NCI-H774 (cell line): ENCODE results near the gene IGF2BP3.
"Not testable (repeated sequence)": the region's sequence is repeated elsewhere in the genome, so short reads cannot be mapped to it uniquely, and the experiment has no call there.

Experiments
- DNase-seq: peaks from one replicate; lab custom pipeline; 2025; lab: John Stamatoyannopoulos, UW

The IGF2BP3 gene

DNA sequence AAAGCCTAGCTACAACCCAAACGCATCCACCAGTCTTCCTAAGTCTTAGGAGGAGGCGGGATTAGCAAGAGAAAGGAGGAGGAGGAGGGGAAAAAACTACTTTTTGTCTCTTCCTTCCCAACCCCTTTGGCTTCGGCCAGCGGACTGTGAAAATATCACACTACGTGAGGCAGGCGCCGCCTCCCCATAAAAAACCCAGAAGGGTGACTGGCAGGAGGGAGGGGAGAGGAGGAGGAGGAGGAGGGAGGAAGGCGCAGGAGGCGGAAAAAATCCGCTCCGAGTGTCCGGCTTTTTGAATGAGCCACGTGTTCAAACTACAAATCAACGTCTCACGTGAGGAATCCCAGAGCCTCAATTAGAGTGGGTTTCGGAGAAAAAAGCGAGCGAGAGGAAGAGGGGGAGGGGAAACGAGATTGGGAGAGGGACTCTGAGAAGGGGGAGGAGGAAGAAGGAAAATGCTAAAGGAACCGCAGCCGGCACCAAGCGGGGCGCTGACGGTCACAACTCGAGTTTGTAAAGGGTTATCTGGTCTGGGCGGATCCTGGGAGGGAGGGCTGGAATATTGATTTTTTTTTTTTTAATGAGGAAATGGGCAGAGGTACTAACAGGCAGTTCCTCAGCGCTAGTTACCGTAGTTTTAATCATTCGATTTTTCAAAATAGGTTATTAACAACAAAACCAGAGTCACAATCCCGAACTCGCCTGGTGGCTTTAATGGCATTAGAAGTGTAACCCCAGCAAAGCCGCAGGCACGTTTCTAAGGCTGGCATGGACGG lies at the start of gene IGF2BP3:
TSS of gene IGF2BP3 (minus strand) at position 162 of the 776 bp plus-strand sequence. CDS start 381 bp downstream, outside the sequence.
- DNase-seq, result peak; percentile 81

DNA sequence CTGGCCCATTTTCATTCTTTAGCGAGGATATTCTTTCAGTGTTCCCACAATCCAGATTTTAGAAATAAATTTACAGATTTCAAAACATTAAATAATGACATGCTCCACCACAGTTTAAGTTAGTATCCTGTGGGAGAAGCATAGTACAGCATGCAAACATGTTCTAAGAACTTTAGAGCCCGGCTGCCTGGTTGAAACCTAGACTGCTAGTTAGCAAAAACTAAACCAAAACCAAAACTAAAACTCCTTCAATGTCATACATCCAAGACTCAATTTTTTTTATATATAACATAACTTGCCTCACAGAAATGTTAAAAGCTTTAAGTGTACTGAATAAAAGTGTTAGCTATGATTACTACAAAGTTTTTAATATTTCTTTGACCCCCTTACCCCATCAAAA lies 44.5 kb upstream of the IGF2BP3 start:
- no peak for DNase-seq

DNA sequence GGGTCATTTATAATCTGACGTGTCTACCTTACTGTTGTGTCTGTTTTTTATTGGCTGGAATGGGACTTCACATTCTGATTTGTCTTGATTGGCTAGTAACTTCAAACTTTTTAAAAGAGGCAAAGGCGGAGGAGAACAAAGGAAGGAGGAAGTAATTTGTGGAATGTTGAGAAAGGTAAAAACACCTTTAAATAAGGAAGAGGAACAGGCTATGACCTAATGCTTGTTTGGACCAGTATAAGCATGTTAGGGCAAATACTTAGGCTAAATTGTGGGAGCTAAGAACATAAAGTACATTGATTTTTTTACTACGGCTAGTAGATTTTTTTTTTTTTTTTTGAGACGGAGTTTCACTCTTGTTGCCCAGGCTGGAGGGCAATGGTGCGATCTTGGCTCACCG lies 43.5 kb upstream of the IGF2BP3 start:
- not testable (repeated sequence) for DNase-seq

DNA sequence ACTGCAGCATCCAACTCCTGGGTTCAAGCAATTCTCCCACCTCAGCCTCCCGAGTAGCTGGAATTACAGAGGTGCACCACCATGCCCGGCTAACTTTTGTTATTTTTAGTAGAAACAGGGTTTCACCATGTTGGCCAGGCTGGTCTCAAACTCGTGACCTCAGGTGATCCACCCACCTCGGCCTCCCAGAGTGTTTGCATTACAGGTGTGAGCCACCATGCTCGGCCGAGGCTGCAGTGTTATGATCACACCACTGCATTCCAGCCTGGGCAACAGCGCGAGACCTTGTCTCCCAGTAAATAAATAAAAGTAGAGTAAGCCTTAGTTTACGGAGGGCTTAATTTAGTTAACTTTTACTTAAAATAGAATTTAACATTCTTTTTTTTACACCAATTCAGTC lies 23.7 kb upstream of the IGF2BP3 start:
- DNase-seq, result no peak

DNA sequence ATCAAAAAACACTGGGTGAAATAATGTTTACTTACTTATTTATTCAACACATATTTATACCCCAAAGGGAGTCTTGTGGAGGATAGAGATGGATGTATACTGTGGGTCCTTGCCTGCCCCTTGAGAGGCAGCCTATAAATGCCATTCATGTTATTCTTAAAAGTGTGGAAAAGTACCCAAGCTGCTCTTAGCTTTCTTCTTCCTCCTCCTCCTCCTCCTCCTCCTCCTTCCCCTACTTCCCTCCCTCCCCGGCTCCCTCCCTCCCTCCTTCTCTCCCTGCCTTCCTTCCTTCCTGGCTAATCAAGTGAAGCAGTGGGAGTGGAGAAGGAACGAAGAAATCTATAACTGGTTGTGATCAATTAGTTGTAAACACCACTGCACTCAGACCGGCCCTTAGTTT lies 21.2 kb upstream of the IGF2BP3 start:
- no peak for DNase-seq

DNA sequence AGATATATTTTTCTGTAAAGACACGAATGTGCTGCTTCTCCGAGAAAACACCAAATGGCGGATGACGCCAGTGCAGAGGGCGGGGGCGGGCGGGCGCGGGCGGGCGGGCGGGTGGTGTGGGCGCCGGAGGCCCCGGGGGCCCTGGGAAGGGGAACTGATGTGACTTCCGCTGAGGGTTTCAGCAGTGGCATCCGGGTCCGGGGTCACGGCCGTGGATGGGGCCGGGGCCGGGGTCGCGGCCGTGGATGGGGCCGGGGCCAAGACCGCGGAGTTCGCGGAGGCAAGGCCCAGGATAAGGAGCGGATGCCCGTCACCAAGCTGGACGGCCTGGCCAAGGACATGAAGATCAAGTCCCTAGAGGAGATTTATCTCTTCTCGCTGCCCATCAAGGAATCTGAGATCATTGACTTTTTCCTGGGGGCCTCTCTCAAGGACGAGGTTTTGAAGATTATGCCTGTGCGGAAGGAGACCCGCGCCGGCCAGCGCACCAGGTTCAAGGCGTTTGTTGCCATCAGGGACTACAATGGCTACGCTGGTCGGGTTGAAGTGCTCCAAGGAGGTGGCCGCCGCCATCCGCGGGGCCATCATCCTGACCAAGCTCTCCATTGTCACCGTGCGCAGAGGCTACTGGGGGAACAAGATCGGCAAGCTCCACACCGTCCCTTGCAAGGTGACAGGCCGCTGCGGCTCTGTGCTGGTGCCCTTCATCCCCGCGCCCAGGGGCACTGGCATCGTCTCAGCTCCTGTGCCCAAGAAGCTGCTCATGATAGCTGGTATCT lies 20.3 kb upstream of the IGF2BP3 start:
- no peak for DNase-seq

DNA sequence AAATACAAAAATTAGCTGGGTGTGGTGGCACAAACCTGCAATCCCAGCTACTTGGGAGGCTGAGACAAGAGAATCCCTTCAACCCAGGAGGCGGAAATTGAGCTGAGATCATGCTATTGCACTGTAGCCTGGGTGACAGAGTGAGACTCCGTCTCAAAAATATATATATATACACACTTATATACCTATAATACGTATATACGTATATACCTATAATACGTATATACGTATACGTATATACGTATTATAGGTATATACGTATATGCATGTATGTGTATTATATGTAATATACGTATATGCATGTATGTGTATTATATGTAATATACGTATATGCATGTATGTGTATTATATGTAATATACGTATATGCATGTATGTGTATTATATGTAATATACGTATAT lies 18.4 kb upstream of the IGF2BP3 start:
- DNase-seq, result not testable (repeated sequence)

DNA sequence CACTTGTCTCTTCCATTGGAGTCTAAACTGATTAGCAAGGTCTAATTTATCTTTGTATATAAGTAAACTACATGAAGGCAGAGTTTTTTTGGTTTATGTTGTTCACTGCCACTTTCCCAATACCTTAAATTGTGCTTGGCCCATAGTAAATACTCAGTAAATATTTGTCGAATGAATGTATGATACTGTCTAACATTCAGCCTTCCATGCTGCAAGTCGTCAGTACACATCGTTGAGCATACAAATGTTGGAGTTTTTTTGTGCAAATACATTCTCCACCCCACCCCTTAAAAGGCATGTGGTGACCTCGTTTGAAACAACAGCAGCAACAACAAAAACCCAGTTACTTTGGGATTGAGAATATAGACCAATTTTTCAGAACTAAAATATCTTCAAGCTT lies 17.4 kb upstream of the IGF2BP3 start:
- DNase-seq, result no peak

DNA sequence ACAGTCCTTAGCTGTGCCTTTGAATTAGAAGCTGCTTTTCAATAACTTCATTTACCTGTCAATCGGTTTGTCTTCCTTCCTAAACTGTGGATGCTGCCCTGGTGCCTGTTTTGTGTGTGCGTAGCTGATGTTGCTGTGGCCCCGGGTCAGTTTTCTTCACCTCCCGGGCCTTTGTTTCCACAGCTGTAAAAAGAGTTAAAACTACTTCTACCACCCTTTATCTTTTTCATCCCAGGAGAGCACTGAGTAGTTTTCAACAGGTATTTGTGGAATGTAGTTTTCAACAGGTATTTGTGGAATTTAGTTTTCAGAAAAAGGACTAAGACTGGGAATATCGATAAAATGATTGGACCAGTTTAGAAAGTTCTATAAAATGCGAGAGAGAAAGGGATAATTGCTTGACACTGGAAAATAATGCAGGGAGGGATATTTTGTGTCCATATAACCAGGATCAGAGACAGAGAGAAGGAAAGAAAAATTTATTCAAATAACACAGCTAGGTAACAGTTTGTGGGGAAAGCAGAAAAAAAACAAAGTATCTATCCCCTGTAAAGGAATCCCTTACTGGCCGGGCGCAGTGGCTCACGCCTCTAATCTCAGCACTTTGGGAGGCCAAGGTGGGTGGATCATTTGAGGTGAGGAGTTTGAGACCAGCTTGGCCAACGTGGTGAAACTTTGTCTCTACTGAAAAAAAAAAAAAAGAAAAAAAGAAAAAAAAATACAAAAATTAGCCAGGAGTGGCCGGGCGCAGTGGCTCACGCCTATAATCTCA lies 15.9 kb upstream of the IGF2BP3 start:
- no peak for DNase-seq

DNA sequence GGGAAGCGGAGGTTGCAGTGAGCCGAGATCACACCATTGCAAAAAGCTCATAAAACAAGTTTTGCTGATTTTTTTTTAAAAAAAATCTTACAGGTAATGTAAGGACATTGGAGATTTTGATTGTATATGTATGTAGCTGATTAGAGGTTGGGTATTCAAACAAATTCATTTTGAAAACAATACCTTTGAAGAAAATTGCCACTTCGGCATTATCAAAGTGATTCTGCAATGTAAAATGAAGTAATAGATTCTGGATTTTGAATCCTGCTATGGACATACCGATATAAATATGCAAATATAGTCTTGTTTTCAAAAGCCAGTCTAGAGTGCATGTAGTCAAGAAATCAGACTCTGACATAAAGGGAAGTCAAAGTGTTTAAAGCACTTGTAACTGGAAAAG lies 12.4 kb upstream of the IGF2BP3 start:
- DNase-seq, result no peak

DNA sequence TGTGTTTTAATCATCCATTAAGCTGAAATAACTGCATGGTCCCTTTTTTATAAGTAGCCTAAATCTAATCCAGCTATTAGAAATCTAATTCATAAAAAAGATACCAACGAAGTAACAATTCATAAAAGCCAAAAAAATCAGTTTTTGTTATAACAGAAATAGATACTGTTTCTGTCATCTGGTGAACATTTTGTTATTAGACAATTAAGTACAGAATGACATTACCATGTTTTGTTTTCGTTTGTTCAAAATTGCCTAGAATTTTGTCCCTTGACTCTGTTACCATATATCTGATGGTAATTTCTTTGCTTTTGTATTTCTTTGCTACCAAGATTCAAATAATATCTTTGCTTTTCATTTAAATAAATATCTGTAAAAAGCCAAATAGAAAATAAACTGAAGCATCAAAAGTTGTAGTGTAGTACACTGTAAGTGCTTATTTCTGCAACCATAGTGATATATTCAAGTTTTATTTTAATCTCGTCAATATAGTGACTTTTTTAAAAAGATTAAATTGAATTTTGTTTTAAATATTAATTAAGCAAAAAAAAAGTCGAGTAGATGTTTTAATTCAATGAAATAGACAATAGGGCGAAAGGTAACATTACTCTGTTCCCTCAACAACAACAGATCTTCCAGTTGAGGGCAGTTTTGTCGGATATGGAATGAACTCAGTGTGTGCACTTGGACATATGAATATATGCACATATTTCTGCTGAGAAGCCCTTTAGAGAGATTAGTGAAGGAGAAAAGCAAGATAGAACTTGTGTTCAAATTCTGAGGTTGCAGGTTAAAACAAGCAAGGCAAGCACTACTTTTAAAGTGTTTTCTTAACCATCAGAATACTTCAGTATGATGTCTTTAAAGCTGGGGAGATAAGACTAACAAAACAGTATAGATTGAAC lies 7.9 kb upstream of the IGF2BP3 start:
- DNase-seq, result no peak

DNA sequence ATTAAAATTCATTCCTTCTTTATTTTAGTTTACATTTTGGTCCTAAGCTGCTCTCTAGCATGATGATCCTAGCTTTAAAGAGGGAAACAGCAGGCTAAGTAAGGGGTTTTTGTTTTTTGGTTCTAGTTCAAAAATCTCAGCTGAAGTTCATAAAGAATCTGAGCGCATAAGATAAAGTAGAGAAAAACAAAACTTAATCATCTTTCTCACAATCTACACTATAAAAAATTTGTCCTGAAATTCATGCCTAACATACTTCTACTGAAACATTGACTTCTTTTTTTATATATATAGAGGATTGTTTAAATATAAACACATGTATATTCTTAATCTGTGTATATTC lies 6.8 kb upstream of the IGF2BP3 start:
- no peak for DNase-seq

DNA sequence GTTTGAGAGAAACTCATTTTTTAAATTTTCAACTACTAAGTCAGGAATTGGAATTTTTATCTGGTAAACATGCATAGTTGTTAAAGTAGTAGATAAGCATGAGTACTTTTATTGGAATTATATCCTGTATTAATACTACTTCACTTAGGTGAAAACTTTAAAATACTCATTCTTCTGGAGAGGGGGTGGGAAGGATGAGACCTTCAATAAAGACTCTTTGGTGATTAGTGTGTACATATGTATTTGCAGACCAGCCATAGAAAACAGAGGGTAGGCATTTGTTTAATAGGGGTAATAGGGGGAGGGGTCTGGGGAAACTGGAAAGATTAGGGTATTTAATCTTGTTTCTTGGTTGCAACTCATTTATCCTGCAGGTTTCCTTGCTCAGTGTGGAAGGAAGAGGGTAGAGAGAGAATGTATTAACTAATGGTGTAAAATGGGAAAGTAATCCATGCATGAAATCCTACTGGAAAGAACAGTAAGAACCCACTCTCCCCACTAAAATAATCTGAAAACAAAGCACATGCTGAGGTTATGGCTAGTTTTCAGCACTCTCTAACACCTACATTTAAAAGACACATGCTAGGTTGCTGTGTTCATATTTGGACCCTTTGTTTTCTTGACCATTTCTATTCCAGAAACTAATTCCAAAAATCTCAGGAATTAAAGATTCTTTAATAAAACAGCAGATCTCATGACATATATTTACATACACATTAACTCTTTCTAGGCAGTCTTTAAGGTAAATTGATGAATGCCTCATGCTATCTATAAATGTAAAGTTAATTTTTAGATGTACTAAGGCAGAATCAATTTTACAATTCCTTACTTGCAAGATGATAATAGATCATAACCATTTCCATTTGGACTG lies 6.2 kb upstream of the IGF2BP3 start:
- no peak for DNase-seq

DNA sequence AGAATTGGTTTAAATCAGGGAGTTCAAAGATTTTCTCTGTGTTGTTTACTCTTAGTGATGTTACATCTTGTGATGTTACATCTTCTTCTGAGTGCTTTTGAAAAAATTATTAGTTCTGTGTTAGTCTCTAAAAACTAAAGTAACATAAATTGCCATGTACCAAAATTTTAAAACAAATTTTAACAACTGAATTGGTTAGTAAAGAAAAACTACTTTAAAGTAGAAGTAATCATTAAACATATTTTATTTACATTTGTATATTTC lies 5.2 kb upstream of the IGF2BP3 start:
- DNase-seq, result no peak

DNA sequence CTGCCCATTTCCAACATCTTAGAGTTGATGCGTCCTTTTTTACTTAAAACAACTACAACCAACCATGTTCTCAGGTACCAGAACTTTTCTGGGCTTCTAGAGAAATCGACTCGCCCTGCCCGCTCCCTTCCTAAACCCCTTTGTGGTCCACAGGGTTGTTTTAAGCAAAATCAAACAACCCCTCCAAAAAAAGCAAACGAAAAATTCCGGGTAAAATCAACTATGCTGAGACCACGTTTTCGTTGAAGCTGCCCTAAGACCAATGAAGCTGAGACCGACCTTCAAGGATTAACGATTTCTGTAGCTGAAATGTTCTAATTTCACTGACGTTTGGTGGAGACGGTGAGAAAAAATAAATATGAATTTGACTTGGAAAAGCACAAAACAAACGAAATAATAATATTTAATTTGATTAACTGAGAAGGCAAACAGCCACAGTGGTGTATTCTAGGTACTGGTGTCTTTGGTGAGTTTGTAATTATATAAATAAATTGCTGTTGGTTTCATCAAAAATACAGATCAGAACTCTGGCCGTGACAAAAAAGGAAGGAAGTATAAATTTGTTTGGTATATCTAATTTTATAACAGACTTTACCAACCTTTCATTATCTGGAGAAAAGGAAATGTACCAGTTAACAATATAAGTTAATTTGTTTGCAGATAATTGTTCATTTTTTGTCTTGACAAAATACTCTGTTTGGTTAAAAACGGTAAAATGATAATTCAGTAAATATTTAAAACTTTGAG lies 4.7 kb upstream of the IGF2BP3 start:
- DNase-seq, result no peak

DNA sequence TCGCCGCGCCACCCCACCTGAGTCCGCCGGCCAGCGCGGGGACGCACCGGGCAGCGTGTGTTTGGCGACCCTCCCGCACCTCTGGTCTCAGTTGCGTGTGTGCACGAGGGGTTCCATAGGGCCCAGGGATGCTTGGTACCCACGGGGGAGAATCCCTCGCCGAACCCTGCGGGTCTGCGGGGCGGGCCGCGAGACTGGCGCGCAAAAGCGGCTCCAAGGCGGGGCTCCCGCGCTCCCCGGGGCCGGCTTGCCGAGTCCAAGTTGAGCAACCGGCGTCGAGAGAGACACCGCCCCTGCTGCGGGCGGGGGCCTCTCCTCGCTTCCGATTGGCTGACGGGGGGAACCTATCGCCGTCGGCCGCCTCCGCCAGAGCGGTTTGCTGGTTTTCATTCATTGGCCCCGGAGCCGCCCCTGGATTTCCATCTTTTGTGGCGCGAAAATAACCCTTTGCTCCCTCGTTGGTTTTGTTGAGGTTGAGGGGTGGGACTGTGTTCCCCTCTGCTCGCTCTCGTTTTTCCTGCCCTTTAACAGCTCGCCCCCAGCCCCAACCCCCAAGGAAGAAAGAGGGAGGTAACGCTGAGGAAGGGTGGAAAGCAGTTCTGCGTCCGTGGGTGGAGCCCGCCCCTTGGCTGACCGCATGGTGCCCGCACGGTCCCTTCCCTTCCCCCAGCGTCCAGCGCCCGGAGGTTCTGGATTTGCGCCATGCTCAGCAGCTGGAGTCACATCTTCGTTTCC lies 4.0 kb upstream of the IGF2BP3 start:
- peak; percentile 87 for DNase-seq

DNA sequence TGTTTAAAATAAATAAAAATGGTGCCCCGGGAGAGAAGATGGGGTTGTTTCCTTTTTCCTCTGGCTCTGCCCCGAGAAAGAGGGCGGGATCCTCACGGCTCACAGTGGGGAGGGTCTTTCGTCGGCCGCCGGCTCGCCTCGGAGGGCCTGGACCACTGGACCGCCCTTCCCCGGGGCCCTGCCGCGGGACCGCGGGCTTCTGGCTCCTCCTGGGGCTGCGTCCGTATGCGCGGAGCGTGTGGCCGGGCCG lies 3.5 kb upstream of the IGF2BP3 start:
- no peak for DNase-seq

DNA sequence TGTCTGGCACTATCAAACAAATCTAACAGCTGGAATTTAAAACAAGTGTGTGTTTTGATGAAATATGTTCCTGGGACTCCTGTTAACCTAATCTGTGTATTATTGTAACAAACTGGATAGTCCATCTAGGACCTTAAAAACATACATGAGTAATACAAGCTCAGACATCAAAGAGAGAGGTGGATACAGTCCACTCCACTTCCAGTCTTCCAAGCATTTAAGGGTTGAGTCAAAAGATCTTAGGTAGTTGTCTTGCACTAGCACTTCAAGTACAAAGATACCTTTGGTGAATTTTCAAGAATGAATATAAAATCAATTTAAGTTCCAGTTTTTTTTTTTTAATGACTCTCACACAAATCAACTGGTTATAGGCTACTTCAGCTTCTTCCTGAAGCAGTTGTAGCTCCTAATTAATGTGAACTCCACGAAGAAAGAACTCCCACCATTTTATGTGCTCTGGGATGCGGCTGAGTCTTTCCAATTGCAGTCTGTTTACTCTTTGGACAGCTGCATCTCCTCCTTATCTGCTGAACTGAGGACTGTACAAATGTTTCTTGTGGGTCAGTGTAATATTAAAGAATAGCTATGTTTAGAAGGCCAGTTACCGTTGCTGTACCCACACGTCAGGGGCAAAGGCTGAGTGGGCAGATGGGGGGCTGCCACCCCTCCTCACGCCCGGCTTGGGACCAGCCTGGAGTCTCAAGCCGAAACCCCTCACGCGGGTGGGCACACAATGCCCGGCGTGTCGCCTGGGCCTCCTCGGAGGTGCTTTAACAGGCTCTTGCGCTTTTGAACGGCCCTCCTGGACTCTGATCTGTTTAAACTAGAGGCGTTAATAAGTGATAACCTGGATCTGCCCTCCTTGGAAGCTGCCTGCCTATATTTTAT lies 2.9 kb upstream of the IGF2BP3 start:
- peak; percentile 2 for DNase-seq

DNA sequence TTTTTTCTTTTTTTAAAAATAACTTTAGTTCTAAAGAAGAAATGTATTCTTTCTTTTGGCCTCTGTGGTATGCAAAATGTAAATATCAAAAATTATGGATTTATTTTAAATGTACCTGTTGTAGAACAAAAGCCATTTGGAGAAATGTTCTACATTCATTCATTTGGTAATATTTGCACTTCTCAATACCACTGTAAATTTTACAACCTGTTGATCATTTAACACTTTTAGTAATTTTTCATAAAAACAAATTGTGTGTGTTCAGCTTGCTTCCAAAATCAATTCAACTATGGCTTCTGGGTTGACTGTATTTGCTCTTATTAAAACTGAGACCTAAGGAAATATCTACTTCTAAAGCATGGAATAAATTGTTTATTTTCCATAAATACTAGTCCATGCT lies 2.3 kb upstream of the IGF2BP3 start:
- no peak for DNase-seq
